ENCODE data around the gene MYO18B. TPM values are rescaled to one million over a fixed set of nuclear protein-coding genes. Genes with fewer than 3 reads are reported as not detected.

MYO18B gene
- total and polyA plus RNA-seq, 2 of the 4 experiments (the other 2 are of a cell fraction): under 0.01 TPM; not detected in 1

DNA sequence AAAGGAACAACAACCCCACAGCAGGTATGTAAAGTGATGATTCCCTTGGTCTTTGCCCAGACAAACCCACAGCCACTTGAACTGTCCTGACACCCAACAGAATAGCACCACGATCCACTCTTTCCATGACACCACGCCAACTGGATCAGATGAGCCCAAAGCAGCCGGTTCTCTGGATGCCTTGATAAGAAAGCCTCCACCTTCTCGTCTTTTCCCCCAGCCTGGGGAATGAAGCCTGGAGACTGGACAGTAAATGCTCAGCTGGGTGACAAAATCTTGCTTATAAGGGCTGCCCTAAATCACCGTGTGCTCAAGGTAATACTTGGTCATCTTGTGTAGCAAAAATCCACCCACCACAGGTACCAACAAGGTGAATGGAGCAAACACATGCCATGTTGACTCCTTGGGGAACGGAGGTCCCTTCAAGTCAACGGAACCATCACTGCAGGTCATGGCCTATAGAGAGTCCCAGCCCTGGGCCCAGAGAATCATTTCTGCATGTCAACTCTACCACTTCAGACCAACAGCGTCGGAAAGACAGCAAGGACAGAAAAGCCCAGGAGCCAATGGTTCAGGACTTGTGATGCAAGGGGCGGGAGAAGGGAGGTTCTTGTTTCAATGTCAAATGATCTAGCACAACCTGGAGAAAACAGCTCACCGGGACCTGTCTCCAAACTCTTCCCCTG, 2.2 kb upstream of the MYO18B start:
- Histone ChIP-seq H2AFZ (replicated peaks; ENCODE audit: low read length, poor library complexity) (no peak overlapping the region), H2AK9ac (replicated peaks; ENCODE audit: low read depth, low read length, poor library complexity) (no peak overlapping the region), H3K36me3 (ENCODE audit: control insufficient read depth, insufficient read depth, low read length) (no peaks in the 10 kb centered on the region), H3K79me1 (ENCODE audit: low read depth in 1 of 2, low read length in 2 of 2) (no peaks in the 10 kb centered on the region), H3K18ac (ENCODE audit: low read depth, low read length) (no peak overlapping the region), H3K9me3 (ENCODE audit: control insufficient read depth, insufficient read depth, low read length) (no peaks in the 10 kb centered on the region; the same call in 1 of the 2 replicates), H2BK5ac (ENCODE audit: low read depth, low read length, poor library complexity, severe bottlenecking) (no peak overlapping the region), H3K9me1 (ENCODE audit: insufficient read depth, low read length) (no peaks in the 10 kb centered on the region; the same call in 1 of the 2 replicates), H3K23ac (ENCODE audit: low read depth, low read length) (no peak overlapping the region), H4K20me1 (ENCODE audit: insufficient read depth, low read length) (no peaks in the 10 kb centered on the region), H3K9ac (ENCODE audit: low read depth, low read length) (no peak overlapping the region), H4K91ac (ENCODE audit: insufficient read depth, low read depth, low read length) (no peak overlapping the region), H3K14ac (replicated peaks; ENCODE audit: low read depth, low read length) (no peak overlapping the region), H2BK15ac (ENCODE audit: low read depth, low read length) (no peak overlapping the region), H3K4ac (ENCODE audit: low read depth, low read length) (no peak overlapping the region), H3K4me3 (ENCODE audit: insufficient read depth, low read depth, low read length) (no peak overlapping the region), H2AK5ac (ENCODE audit: low read depth, low read length) (no peak overlapping the region), H4K5ac (ENCODE audit: low read depth, low read length) (no peak overlapping the region), H3K56ac (ENCODE audit: extremely low read depth, insufficient read depth, low read length) (no peak overlapping the region), H4K8ac (ENCODE audit: low read depth in 2 of 2, low read length in 2 of 2) (no peak overlapping the region), H2BK20ac (ENCODE audit: low read depth, low read length) (no peak overlapping the region), H3K4me2 (ENCODE audit: low read depth, low read length) (no peak overlapping the region), H3K27me3 (ENCODE audit: control insufficient read depth, insufficient read depth, low read length) (no peaks in the 10 kb centered on the region), H3K4me1 (ENCODE audit: control insufficient read depth, insufficient read depth, low read length) (no peaks in the 10 kb centered on the region), H3K27ac (ENCODE audit: insufficient read depth, low read length) (no peak overlapping the region), H2BK120ac (ENCODE audit: low read depth, low read length) (no peak overlapping the region)
- intact Hi-C loops (cut with micrococcal nuclease) (no loop called here), in situ Hi-C loops (cut with MboI; ENCODE audit: low sequenced_read_pairs) (no loop called here), dilution Hi-C loops (cut with HindIII; ENCODE audit: low sequenced_read_pairs, unreplicated experiment) (no loop called here)
- ChIA-PET CTCF (no interaction called here), POLR2A (ENCODE audit: unreplicated experiment) (no interaction called here)
- no peak for DNase-seq
- WGBS, 2 experiments (ENCODE audit: extremely low coverage in 2 of 2, insufficient read length in 1 of 2): 100% methylated on average over 1 of the region's 11 CpGs; no CpG with 5 or more reads in 1 of the 2 experiments
- BruUV-seq (replicated peaks): no TSS peak
- no peak for ATAC-seq (ENCODE audit: low read depth)
- TF ChIP-seq RCOR1 (IDR thresholded peaks at IDR 0.05; ENCODE audit: insufficient replicate concordance, low read length): no peak
- no peak for TF ChIP-seq SMC3 (IDR thresholded peaks at IDR 0.05; ENCODE audit: low read depth, low read length)
- no peak for TF ChIP-seq MAZ (IDR thresholded peaks at IDR 0.05; ENCODE audit: borderline replicate concordance, low read depth, low read length)
- no peak for TF ChIP-seq NFE2L2 (IDR thresholded peaks at IDR 0.05; ENCODE audit: low read depth, low read length)
- no peak for TF ChIP-seq RAD21 (IDR thresholded peaks at IDR 0.05; ENCODE audit: low read length)
- TF ChIP-seq MXI1 (IDR thresholded peaks at IDR 0.05; ENCODE audit: borderline replicate concordance, low read depth, low read length): no peak
- no peak for TF ChIP-seq MAFK (IDR thresholded peaks at IDR 0.05; ENCODE audit: low read depth, low read length)
- no peak for TF ChIP-seq BHLHE40 (IDR thresholded peaks at IDR 0.05; ENCODE audit: low read depth, low read length)
- TF ChIP-seq CHD1 (IDR thresholded peaks at IDR 0.05; ENCODE audit: low read depth, low read length): no peak
- no peak for TF ChIP-seq FOS (IDR thresholded peaks at IDR 0.05; ENCODE audit: low read depth, low read length)
